ENCODE measurements around the gene EGFR.

Gene EGFR

GRCh38 chr7:55174856-55175255, 156.0 kb downstream of the EGFR start:
- no peak for DNase-seq

GRCh38 chr7:55177068-55177530, 158.3 kb downstream of the EGFR start:
- DNase-seq: no peak

GRCh38 chr7:55177589-55178261, 158.9 kb downstream of the EGFR start:
- DNase-seq: no peak

- DNase-seq: no peak
Observed at GRCh38 chr7:55178292-55178862, 159.6 kb downstream of the EGFR start.

- DNase-seq: no peak
Observed at GRCh38 chr7:55178863-55179773, 160.3 kb downstream of the EGFR start.

GRCh38 chr7:55179931-55180682, 161.3 kb downstream of the EGFR start:
- DNase-seq: peak; percentile 54

- no peak for DNase-seq
Observed at GRCh38 chr7:55180963-55181542, 162.2 kb downstream of the EGFR start.

- DNase-seq: no peak
Observed at GRCh38 chr7:55181762-55182161, 162.9 kb downstream of the EGFR start.

- no peak for DNase-seq
Observed at GRCh38 chr7:55183897-55184296, 165.1 kb downstream of the EGFR start.

- DNase-seq: peak; percentile 29
Observed at GRCh38 chr7:55185321-55185802, 166.5 kb downstream of the EGFR start.

GRCh38 chr7:55185941-55186609, 167.3 kb downstream of the EGFR start:
- DNase-seq: peak; percentile 100

GRCh38 chr7:55187701-55188491, 169.1 kb downstream of the EGFR start:
- no peak for DNase-seq

GRCh38 chr7:55188590-55189138, 169.8 kb downstream of the EGFR start:
- DNase-seq: no peak

- DNase-seq: no peak
Observed at GRCh38 chr7:55189146-55189766, 170.4 kb downstream of the EGFR start.

GRCh38 chr7:55189878-55190436, 171.1 kb downstream of the EGFR start:
- DNase-seq: no peak

GRCh38 chr7:55190511-55191160, 171.8 kb downstream of the EGFR start:
- DNase-seq: no peak

- no peak for DNase-seq
Observed at GRCh38 chr7:55191161-55191925, 172.5 kb downstream of the EGFR start.

- no peak for DNase-seq
Observed at GRCh38 chr7:55191926-55192692, 173.3 kb downstream of the EGFR start.
